ENCODE data around the gene DNPEP. TPM values are rescaled to one million over a fixed set of nuclear protein-coding genes. Genes with fewer than 3 reads are reported as not detected.
A peak's percentile ranks its signal among the peaks of the same experiment; 100 is the strongest.
"Not testable (repeated sequence)": the region's sequence is repeated elsewhere in the genome, so short reads cannot be mapped to it uniquely, and the experiment has no call there.

The DNPEP gene
- total RNA-seq, 2 donors from 2014 or later, result 42.7 to 51.2 TPM

GRCh38 chr2:219414857-219415256, 27.1 kb upstream of the DNPEP start:
- Histone ChIP-seq H3K27me3 (replicated peaks; ENCODE audit: insufficient read depth) (no peaks in the 10 kb centered on the region), H3K4me3 (no peak overlapping the region)
- ATAC-seq (ENCODE audit: insufficient number of reproducible peaks, low FRiP score, low read depth), result no peak

GRCh38 chr2:219410390-219410789, 22.7 kb upstream of the DNPEP start:
- DNase-seq (ENCODE audit: low spot score) (no peak), ATAC-seq (ENCODE audit: insufficient number of reproducible peaks, low FRiP score, low read depth) (no peak)
- Histone ChIP-seq H3K9me3 (peaks cover 2% of the 10 kb centered on the region), H3K36me3 (no peaks in the 10 kb centered on the region), H3K27me3 (replicated peaks; ENCODE audit: insufficient read depth) (no peaks in the 10 kb centered on the region), H3K4me1 (ENCODE audit: control insufficient read depth in 1 of 2, low read depth in 2 of 2) (peaks cover 5 to 24% of the 10 kb centered on the region in 2 donors), H3K27ac (no peak overlapping the region), H3K4me3 (no peak overlapping the region)
- TF ChIP-seq, protein P1, sequence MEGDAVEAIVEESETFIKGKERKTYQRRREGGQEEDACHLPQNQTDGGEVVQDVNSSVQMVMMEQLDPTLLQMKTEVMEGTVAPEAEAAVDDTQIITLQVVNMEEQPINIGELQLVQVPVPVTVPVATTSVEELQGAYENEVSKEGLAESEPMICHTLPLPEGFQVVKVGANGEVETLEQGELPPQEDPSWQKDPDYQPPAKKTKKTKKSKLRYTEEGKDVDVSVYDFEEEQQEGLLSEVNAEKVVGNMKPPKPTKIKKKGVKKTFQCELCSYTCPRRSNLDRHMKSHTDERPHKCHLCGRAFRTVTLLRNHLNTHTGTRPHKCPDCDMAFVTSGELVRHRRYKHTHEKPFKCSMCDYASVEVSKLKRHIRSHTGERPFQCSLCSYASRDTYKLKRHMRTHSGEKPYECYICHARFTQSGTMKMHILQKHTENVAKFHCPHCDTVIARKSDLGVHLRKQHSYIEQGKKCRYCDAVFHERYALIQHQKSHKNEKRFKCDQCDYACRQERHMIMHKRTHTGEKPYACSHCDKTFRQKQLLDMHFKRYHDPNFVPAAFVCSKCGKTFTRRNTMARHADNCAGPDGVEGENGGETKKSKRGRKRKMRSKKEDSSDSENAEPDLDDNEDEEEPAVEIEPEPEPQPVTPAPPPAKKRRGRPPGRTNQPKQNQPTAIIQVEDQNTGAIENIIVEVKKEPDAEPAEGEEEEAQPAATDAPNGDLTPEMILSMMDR (IDR thresholded peaks at IDR 0.05), result no peak

More at GRCh38 chr2:219414857-219415256, 27.1 kb upstream of the DNPEP start:
- DNase-seq (ENCODE audit: low spot score), result no peak
- TF ChIP-seq, protein P1 (IDR thresholded peaks at IDR 0.05), result no peak
- H3K4me1 ChIP-seq (ENCODE audit: control insufficient read depth in 1 of 2, low read depth in 2 of 2), result peaks cover 18 to 38% of the 10 kb centered on the region in 2 donors
- H3K9me3 ChIP-seq, result peaks cover 2% of the 10 kb centered on the region
- H3K36me3 ChIP-seq, result no peaks in the 10 kb centered on the region
- no peak overlapping the region for H3K27ac ChIP-seq

DNA sequence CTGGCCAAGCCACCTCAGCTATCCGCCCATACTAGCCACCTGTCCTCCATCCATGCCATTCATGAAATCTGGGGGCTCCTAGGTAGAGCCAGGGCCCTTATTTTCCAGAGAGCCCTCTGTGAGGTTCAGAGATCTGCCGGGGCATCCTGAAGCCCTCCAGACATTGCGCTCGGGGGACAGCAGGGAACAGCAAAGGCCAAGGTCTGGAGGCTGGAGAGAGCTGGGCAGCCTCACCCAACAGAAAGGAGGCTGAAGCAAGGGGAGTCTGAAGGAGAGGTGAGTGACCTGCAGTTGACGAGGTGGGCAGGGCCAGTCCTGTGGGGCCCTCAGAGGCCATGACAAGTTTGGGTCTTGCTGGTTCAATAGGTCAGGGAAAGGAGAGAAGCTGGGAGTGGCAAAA, 21.9 kb upstream of the DNPEP start:
- H3K4me1 ChIP-seq (ENCODE audit: control insufficient read depth in 1 of 2, low read depth in 2 of 2), result peaks cover 10 to 31% of the 10 kb centered on the region in 2 donors
- TF ChIP-seq, protein P1 (IDR thresholded peaks at IDR 0.05), result no peak

GRCh38 chr2:219408631-219409030, 20.9 kb upstream of the DNPEP start:
- ATAC-seq (ENCODE audit: insufficient number of reproducible peaks, low FRiP score, low read depth), result no peak

More for the DNA sequence above, 21.9 kb upstream of the DNPEP start:
- H3K9me3 ChIP-seq, result peaks cover 2% of the 10 kb centered on the region
- H3K4me3 ChIP-seq, result no peak overlapping the region
- H3K27me3 ChIP-seq (replicated peaks; ENCODE audit: insufficient read depth), result no peaks in the 10 kb centered on the region
- no peak overlapping the region for H3K27ac ChIP-seq
- ATAC-seq (ENCODE audit: insufficient number of reproducible peaks, low FRiP score, low read depth), result no peak
- no peak for DNase-seq (ENCODE audit: low spot score)
- H3K36me3 ChIP-seq, result no peaks in the 10 kb centered on the region

DNA sequence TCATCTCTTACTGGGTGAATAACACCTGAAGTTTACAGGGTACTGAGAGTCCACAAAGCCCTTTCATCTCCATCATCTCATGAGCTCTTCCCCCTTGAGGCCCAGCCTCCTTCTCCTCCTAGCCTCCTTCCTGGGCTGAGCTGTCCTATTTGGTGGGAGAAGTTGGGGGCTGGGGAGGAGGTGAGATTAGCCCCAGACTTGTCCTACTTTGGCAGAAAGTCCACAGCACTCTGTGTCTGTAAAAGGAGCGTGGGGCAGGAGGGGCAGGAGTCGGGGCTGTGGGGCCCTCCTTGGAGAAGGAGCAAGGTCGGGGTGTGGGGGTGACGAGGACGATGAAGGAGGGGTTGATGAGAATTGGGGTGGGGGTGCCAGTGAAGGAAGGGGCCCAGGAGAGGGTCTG, 20.5 kb upstream of the DNPEP start:
- H3K27ac ChIP-seq, result peak overlapping the region in 1 of 2 donors; percentile 98
- peaks cover 21 to 45% of the 10 kb centered on the region in 2 donors for H3K4me1 ChIP-seq (ENCODE audit: control insufficient read depth in 1 of 2, low read depth in 2 of 2)
- no peaks in the 10 kb centered on the region for H3K27me3 ChIP-seq (replicated peaks; ENCODE audit: insufficient read depth)
- TF ChIP-seq, protein P1 (IDR thresholded peaks at IDR 0.05), result no peak
- no peaks in the 10 kb centered on the region for H3K36me3 ChIP-seq
- DNase-seq (ENCODE audit: low spot score) (no peak), ATAC-seq (ENCODE audit: insufficient number of reproducible peaks, low FRiP score, low read depth) (no peak)
- H3K9me3 ChIP-seq, result peaks cover 2% of the 10 kb centered on the region
- H3K4me3 ChIP-seq, result no peak overlapping the region

More at GRCh38 chr2:219408631-219409030, 20.9 kb upstream of the DNPEP start:
- Histone ChIP-seq H3K4me1 (ENCODE audit: control insufficient read depth in 1 of 2, low read depth in 2 of 2) (peaks cover 19 to 41% of the 10 kb centered on the region in 2 donors), H3K27me3 (replicated peaks; ENCODE audit: insufficient read depth) (no peaks in the 10 kb centered on the region), H3K4me3 (no peak overlapping the region), H3K9me3 (peaks cover 2% of the 10 kb centered on the region), H3K27ac (no peak overlapping the region), H3K36me3 (no peaks in the 10 kb centered on the region)
- TF ChIP-seq, protein P1 (IDR thresholded peaks at IDR 0.05), result no peak
- no peak for DNase-seq (ENCODE audit: low spot score)

GRCh38 chr2:219407343-219407742, 19.6 kb upstream of the DNPEP start:
- not testable (repeated sequence) for DNase-seq (ENCODE audit: low spot score); ATAC-seq (ENCODE audit: insufficient number of reproducible peaks, low FRiP score, low read depth); H3K4me3 ChIP-seq; H3K27me3 ChIP-seq (replicated peaks; ENCODE audit: insufficient read depth); H3K9me3 ChIP-seq; H3K36me3 ChIP-seq
- H3K27ac ChIP-seq, result peak overlapping the region; percentile 97 to 98
- H3K4me1 ChIP-seq (ENCODE audit: control insufficient read depth in 1 of 2, low read depth in 2 of 2), result peaks cover 21 to 47% of the 10 kb centered on the region in 2 donors

All from thoracic aorta (tissue), 2 donors.